NCI-H446 (cell line): Measurements from ENCODE around the gene NSUN5.
"Not testable (repeated sequence)": the region's sequence is repeated elsewhere in the genome, so short reads cannot be mapped to it uniquely, and the experiment has no call there.

Experiments
- DNase-seq, 2 experiments: peaks; one replicate each; lab custom pipeline; 2025; lab: John Stamatoyannopoulos, UW

Gene NSUN5

GRCh38 chr7:73267813-73268212, 40.8 kb downstream of the NSUN5 start:
- not testable (repeated sequence) for DNase-seq

- DNase-seq: not testable (repeated sequence)
These were observed 41.8 kb downstream of the NSUN5 start for GRCh38 chr7:73266719-73267368.

- not testable (repeated sequence) for DNase-seq
These were observed 46.2 kb downstream of the NSUN5 start for GRCh38 chr7:73262416-73262815.
